PC-3 (cell line): ENCODE measurements around the gene PSMA3. TPM values are rescaled to one million over a fixed set of nuclear protein-coding genes. Genes with fewer than 3 reads are reported as not detected.
A peak's percentile ranks its signal among the peaks of the same experiment; 100 is the strongest.

Experiments used
- ATAC-seq: fragments of 200-7000 bp; cut with Tn5 transposase; 2 replicates; pipeline ENCODE4 v1.9.1; 2020; ENCODE audit warnings: mild to moderate bottlenecking, moderate library complexity
- Bru-seq: library from RNA; stranded (reverse); fragments of 400-500 nt; gene quantifications from one replicate; lab custom pipeline; 2021; lab: Mats Ljungman, UMichigan
- BruChase-seq, 2 experiments: library from RNA; stranded (reverse); fragments of 400-500 nt; gene quantifications; one replicate each; lab custom pipeline; 2021; lab: Mats Ljungman, UMichigan
- BruUV-seq: library from RNA; stranded (reverse); fragments of 400-500 nt; replicated peaks from 2 replicates; lab custom pipeline; 2021; lab: Mats Ljungman, UMichigan
- CTCF ChIA-PET: fragments of 300-600 bp; sonication (Branson Sonifier 250); formaldehyde crosslinking; loops from one replicate; lab custom pipeline; 2022; ENCODE audit warnings: antibody characterized with exemption; lab: Charles Lee
- POLR2A ChIA-PET: fragments of 300-600 bp; sonication (Branson Sonifier 250); formaldehyde crosslinking; loops from one replicate; lab custom pipeline; 2022; ENCODE audit warnings: antibody characterized with exemption; ENCODE audit not compliant: unreplicated experiment; lab: Charles Lee
- DNase-seq: peaks from one replicate; pipeline ENCODE4 v3.0.0-alpha.2; 2015
- H2AFZ ChIP-seq: fragments of 300-600 bp; sonication (generic); 2 replicates; pipeline ENCODE4 v1.6.0; 2016; ENCODE audit warnings: antibody characterized with exemption, low read length
- H3F3A ChIP-seq: fragments of 300-600 bp; sonication (generic); one replicate; pipeline ENCODE4 v1.6.0; 2017; ENCODE audit warnings: antibody characterized with exemption, low read length, control low read depth, mild to moderate bottlenecking; ENCODE audit not compliant: unreplicated experiment
- H3K27ac ChIP-seq: fragments of 300-600 bp; sonication (generic); 2 replicates; pipeline ENCODE4 v1.5.1; 2016; ENCODE audit warnings: mild to moderate bottlenecking, low read length
- H3K27me3 ChIP-seq: fragments of 300-600 bp; sonication (generic); 2 replicates; pipeline ENCODE4 v1.6.1; 2016; ENCODE audit warnings: low read length, mixed read lengths
- H3K36me3 ChIP-seq: fragments of 300-600 bp; sonication (generic); 2 replicates; pipeline ENCODE4 v1.6.1; 2016; ENCODE audit warnings: low read depth, mixed run types, low read length, mixed read lengths
- H3K4me1 ChIP-seq: fragments of 300-600 bp; sonication (generic); 2 replicates; pipeline ENCODE4 v1.5.1; 2016; ENCODE audit warnings: low read length; ENCODE audit not compliant: insufficient read depth
- H3K4me2 ChIP-seq: fragments of 300-600 bp; sonication (generic); 2 replicates; pipeline ENCODE4 v1.6.0; 2016; ENCODE audit warnings: low read length
- H3K4me3 ChIP-seq: fragments of 300-600 bp; sonication (generic); 2 replicates; pipeline ENCODE4 v1.5.1; 2016; ENCODE audit warnings: mild to moderate bottlenecking, low read length, mixed read lengths
- H3K79me2 ChIP-seq: fragments of 300-600 bp; sonication (generic); 2 replicates; pipeline ENCODE4 v1.6.1; 2017; ENCODE audit warnings: low read length, mixed read lengths
- H3K9ac ChIP-seq: fragments of 300-600 bp; sonication (generic); 2 replicates; pipeline ENCODE4 v1.6.0; 2016; ENCODE audit warnings: mild to moderate bottlenecking, low read length
- H3K9me2 ChIP-seq: fragments of 300-600 bp; sonication (generic); replicated peaks from 2 replicates; pipeline ENCODE4 v1.6.1; 2016; ENCODE audit warnings: mixed run types, low read length, mixed read lengths
- H3K9me3 ChIP-seq: fragments of 300-600 bp; sonication (generic); 2 replicates; pipeline ENCODE4 v1.6.1; 2016; ENCODE audit warnings: low read length, mixed read lengths
- H4K20me1 ChIP-seq: fragments of 300-600 bp; sonication (generic); 2 replicates; pipeline ENCODE4 v1.6.1; 2016; ENCODE audit warnings: low read length, mixed read lengths
- EZH2 ChIP-seq: fragments of 300-600 bp; sonication (generic); IDR thresholded peaks from one replicate; pipeline ENCODE4 v1.6.1; 2017; ENCODE audit warnings: antibody characterized with exemption, mild to moderate bottlenecking, low read length; ENCODE audit not compliant: unreplicated experiment
- EZH2phosphoT487 ChIP-seq: fragments of 300-600 bp; sonication (generic); IDR thresholded peaks from 2 replicates; pipeline ENCODE4 v1.6.1; 2018; ENCODE audit warnings: mild to moderate bottlenecking, antibody characterized with exemption, low read length, borderline replicate concordance
- intact Hi-C: fragments of 100-400 bp; cut with micrococcal nuclease; formaldehyde crosslinking; loops from 2 replicates; pipeline ENCODE4 v1.9.0; 2023
- long read RNA-seq: library from polyadenylated mRNA; unstranded; transcript quantifications from one replicate; pipeline ENCODE4 v2.0.0, GENCODE V29; 2021; ENCODE audit not compliant: unreplicated experiment
- total RNA-seq: library from RNA; depleted of rRNA; stranded (reverse); fragments of >200 nt; gene quantifications from 2 replicates; pipeline ENCODE4 v1.2.3, GENCODE V29; 2014; rRNA removed
- TF ChIP-seq, protein P1 (sequence below): fragments of 300-600 bp; sonication (generic); conservative IDR thresholded peaks from 2 replicates; pipeline ENCODE4 v1.5.1; 2017; ENCODE audit warnings: antibody characterized with exemption, low read depth, mild to moderate bottlenecking, low read length

The PSMA3 gene
- 669 and 700 TPM in 2 replicates for total RNA-seq
- percentile 97 among the genes with signal in this experiment for Bru-seq, nascent RNA
- BruChase-seq, experiment 1, labeled RNA remaining after a 6-hour chase: percentile 95 among the genes with signal in this experiment
- percentile 93 among the genes with signal in this experiment for BruChase-seq, experiment 2, labeled RNA remaining after a 2-hour chase
- long read RNA-seq, transcript PSMA3-201 (11 exons, 970 nt): major isoform, 229 of 478 reads
- long read RNA-seq, transcript PSMA3-212 (3 exons, 730 nt): minor isoform, 64 of 478 reads
- long read RNA-seq, partial matches to known transcripts: 18 of 478 reads
- long read RNA-seq, other reads (novel, unspliced or antisense): 162 of 478 reads

DNA sequence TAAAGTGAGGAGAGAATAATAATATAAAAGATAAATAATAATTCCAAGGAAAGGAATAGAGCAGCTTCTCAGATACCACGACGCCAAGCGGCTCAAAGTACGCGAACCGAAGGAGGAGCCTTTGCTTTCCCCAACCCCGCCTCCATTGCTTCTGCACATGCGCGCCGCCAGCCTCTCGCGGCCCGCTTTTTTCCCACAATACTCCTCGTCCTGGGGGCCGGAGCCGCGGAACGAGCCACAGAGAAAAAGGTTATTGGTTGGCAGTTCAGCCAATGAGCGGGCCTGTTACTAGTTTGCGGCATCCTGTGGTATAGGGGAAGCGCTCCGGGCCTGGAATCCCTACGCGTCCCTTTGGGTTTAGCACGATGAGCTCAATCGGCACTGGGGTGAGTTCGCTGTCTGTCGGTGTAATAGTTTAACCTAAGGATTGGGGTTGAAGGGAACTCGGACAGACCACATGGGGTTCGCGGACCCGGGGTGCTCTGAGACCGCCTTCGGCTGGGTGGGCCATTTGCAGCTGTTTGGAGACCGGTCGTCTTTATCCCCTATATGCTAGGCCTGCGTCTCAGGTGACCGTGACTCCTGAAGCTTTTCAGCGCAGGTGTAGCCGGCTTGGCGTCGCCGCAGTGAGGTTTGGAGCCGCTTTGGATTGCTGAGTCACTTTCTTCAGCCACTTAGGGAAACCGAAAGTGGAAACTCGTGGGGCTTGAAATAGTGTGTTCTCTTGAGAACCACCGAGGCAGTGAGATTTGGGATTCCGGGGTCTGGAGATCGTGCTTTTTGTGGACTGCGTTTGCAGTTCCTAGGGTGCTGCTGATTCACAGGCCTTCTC, at the start of gene PSMA3:
Gene PSMA3, plus strand, starts transcription at position 288 of the 832 bp plus-strand sequence. Its CDS starts 78 bp downstream, at position 366.
- peak; percentile 87 for ATAC-seq
- intact Hi-C loops: loop anchor here (1.0 to 10.0 kb wide), 4 partner anchors 45 to 1240 kb away; partner anchors contain the start of genes ARID4A, JKAMP and L3HYPDH

DNA sequence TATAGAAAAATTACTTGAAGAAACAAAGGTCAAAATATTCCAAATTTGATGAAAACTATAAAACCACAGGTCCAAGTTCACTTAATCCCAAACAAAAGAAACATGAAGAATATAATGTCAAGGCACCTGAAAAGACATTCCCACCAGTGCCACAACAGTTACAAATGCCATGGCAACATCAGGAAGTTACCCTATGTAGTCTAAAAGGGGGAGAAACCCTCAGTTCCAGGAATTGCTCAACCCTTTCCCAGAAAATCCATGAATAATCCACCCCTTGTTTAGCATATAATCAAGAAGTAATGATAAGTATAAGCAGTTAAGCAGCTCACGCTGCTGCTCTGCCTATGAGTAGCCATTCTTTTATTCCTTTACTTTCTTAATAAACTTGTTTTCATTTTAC, 48.4 kb upstream of the PSMA3 start:
- H3K9ac ChIP-seq: no peak overlapping the region
- H4K20me1 ChIP-seq: no peaks in the 10 kb centered on the region
- peaks cover 11% of the 10 kb centered on the region; the same call in 1 of the 2 replicates for H3K4me1 ChIP-seq
- no peak overlapping the region for H3K27ac ChIP-seq
- no peaks in the 10 kb centered on the region for H3K36me3 ChIP-seq
- H3K9me3 ChIP-seq: no peaks in the 10 kb centered on the region
- peaks cover 28% of the 10 kb centered on the region; the same call in 1 of the 2 replicates for H3K27me3 ChIP-seq
- BruUV-seq: no TSS peak
- H2AFZ ChIP-seq: no peak overlapping the region
- ChIA-PET POLR2A (interaction anchor here (0.5 kb wide), 1 partner anchor 64 kb away, joined by 3 read pairs; no protein-coding TSS in a partner anchor), CTCF (no interaction called here)
- no peak overlapping the region for H3K4me3 ChIP-seq
- intact Hi-C loops: no loop called here
- H3K4me2 ChIP-seq: no peak overlapping the region
- no peak for ATAC-seq
- no peaks in the 10 kb centered on the region for H3F3A ChIP-seq
- H3K79me2 ChIP-seq: peaks cover 12% of the 10 kb centered on the region
- no peaks in the 10 kb centered on the region for H3K9me2 ChIP-seq
- no peak for DNase-seq
- TF ChIP-seq EZH2phosphoT487 (no peak), EZH2 (no peak)
- TF ChIP-seq, protein P1, sequence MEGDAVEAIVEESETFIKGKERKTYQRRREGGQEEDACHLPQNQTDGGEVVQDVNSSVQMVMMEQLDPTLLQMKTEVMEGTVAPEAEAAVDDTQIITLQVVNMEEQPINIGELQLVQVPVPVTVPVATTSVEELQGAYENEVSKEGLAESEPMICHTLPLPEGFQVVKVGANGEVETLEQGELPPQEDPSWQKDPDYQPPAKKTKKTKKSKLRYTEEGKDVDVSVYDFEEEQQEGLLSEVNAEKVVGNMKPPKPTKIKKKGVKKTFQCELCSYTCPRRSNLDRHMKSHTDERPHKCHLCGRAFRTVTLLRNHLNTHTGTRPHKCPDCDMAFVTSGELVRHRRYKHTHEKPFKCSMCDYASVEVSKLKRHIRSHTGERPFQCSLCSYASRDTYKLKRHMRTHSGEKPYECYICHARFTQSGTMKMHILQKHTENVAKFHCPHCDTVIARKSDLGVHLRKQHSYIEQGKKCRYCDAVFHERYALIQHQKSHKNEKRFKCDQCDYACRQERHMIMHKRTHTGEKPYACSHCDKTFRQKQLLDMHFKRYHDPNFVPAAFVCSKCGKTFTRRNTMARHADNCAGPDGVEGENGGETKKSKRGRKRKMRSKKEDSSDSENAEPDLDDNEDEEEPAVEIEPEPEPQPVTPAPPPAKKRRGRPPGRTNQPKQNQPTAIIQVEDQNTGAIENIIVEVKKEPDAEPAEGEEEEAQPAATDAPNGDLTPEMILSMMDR: no peak

More for the DNA sequence above, at the start of gene PSMA3:
- peak within 1 kb of the TSS; percentile 88 for H3K4me2 ChIP-seq
- H4K20me1 ChIP-seq: peaks cover 33% of the 10 kb centered on the region
- H3K27ac ChIP-seq: peak within 1 kb of the TSS; percentile 87
- ChIA-PET POLR2A (interaction anchor here (0.6 to 1.3 kb wide), 4 partner anchors 10 to 127 kb away, joined by 3 to 19 read pairs (median 4); partner anchors contain the start of gene ARID4A), CTCF (interaction anchor here (0.5 kb wide), 1 partner anchor 111 kb away, joined by 4 read pairs; no protein-coding TSS in a partner anchor)
- peak; percentile 100 for DNase-seq
- H3K79me2 ChIP-seq: peaks cover 51% of the 10 kb centered on the region
- BruUV-seq: TSS peak; percentile 74
- H3K9me2 ChIP-seq: no peaks in the 10 kb centered on the region
- H3K36me3 ChIP-seq: peaks cover 24% of the 10 kb centered on the region
- H3K9me3 ChIP-seq: no peaks in the 10 kb centered on the region
- peaks cover 14% of the 10 kb centered on the region for H3F3A ChIP-seq
- peak within 1 kb of the TSS; percentile 76 for H3K4me3 ChIP-seq
- H3K4me1 ChIP-seq: peaks cover 25% of the 10 kb centered on the region
- TF ChIP-seq EZH2 (no peak), EZH2phosphoT487 (no peak)
- TF ChIP-seq, protein P1: no peak
- peak within 1 kb of the TSS; percentile 90 for H3K9ac ChIP-seq
- H3K27me3 ChIP-seq: no peaks in the 10 kb centered on the region
- peak within 1 kb of the TSS; percentile 88 for H2AFZ ChIP-seq
